Astrocyte (in vitro differentiated cells and primary cell): ENCODE measurements around the gene NPTX1. TPM values are rescaled to one million over a fixed set of nuclear protein-coding genes. Genes with fewer than 3 reads are reported as not detected.

Experiments used
- DNase-seq: peaks from one replicate; pipeline ENCODE4 v3.0.0-alpha.2; 2010; ENCODE audit warnings: low read depth
- FAIRE-seq: peaks from 2 replicates; lab custom pipeline; 2011; peaks lifted over from hg19 to GRCh38; lab: Jason Lieb, UNC
- H2AFZ ChIP-seq: 2 replicates; pipeline ENCODE4 v1.6.0; 2012; ENCODE audit warnings: low read depth, low read length, inconsistent platforms
- H3K27ac ChIP-seq: 2 replicates; pipeline ENCODE4 v1.5.1; 2011; ENCODE audit warnings: low read depth, low read length, inconsistent platforms
- H3K27me3 ChIP-seq: 2 replicates; pipeline ENCODE4 v1.6.0; 2011; ENCODE audit warnings: low read length, inconsistent platforms; ENCODE audit not compliant: insufficient read depth
- H3K36me3 ChIP-seq: 2 replicates; pipeline ENCODE4 v1.5.1; 2011; ENCODE audit warnings: low read length, inconsistent platforms; ENCODE audit not compliant: insufficient read depth
- H3K4me1 ChIP-seq: 2 replicates; pipeline ENCODE4 v1.5.1; 2011; ENCODE audit warnings: low read length, inconsistent platforms; ENCODE audit not compliant: insufficient read depth
- H3K4me2 ChIP-seq: 2 replicates; pipeline ENCODE4 v1.6.0; 2012; ENCODE audit warnings: low read length, inconsistent platforms
- H3K4me3 ChIP-seq: 2 replicates; pipeline ENCODE4 v1.5.1; 2011; ENCODE audit warnings: low read depth, mild to moderate bottlenecking, low read length, inconsistent platforms; ENCODE audit not compliant: insufficient read depth
- H3K79me2 ChIP-seq: 2 replicates; pipeline ENCODE4 v1.6.0; 2012; ENCODE audit warnings: mild to moderate bottlenecking, low read length, inconsistent platforms; ENCODE audit not compliant: insufficient read depth
- H3K9ac ChIP-seq: 2 replicates; pipeline ENCODE4 v1.6.0; 2012; ENCODE audit warnings: mild to moderate bottlenecking, low read length, inconsistent platforms
- H3K9me3 ChIP-seq: 2 replicates; pipeline ENCODE4 v1.5.1; 2012; ENCODE audit warnings: low read depth, mild to moderate bottlenecking, low read length, inconsistent platforms; ENCODE audit not compliant: insufficient read depth
- H4K20me1 ChIP-seq: 2 replicates; pipeline ENCODE4 v1.6.0; 2012; ENCODE audit warnings: low read length, inconsistent platforms; ENCODE audit not compliant: insufficient read depth
- H3K27ac Mint-ChIP-seq: one replicate; pipeline ENCODE4 v1.8.0; 2021; ENCODE audit warnings: mild to moderate bottlenecking, mixed read lengths; ENCODE audit not compliant: unreplicated experiment
- H3K27me3 Mint-ChIP-seq: one replicate; pipeline ENCODE4 v1.8.0; 2021; ENCODE audit warnings: low read depth, mixed read lengths; ENCODE audit not compliant: unreplicated experiment
- H3K36me3 Mint-ChIP-seq: one replicate; pipeline ENCODE4 v1.8.0; 2021; ENCODE audit warnings: low read depth, mixed read lengths; ENCODE audit not compliant: unreplicated experiment
- H3K4me1 Mint-ChIP-seq: one replicate; pipeline ENCODE4 v1.8.0; 2021; ENCODE audit warnings: low read depth, mixed read lengths; ENCODE audit not compliant: unreplicated experiment
- H3K4me3 Mint-ChIP-seq: one replicate; pipeline ENCODE4 v1.8.0; 2021; ENCODE audit warnings: mild to moderate bottlenecking, moderate library complexity, mixed read lengths; ENCODE audit not compliant: unreplicated experiment
- H3K9me3 Mint-ChIP-seq: one replicate; pipeline ENCODE4 v1.8.0; 2021; ENCODE audit warnings: mild to moderate bottlenecking, mixed read lengths; ENCODE audit not compliant: unreplicated experiment
- CTCF ChIP-seq: IDR thresholded peaks from 2 replicates; pipeline ENCODE4 v1.5.1; 2011; ENCODE audit warnings: low read depth, mild to moderate bottlenecking, inconsistent platforms, low read length, moderate library complexity; ENCODE audit not compliant: insufficient read depth
- EZH2 ChIP-seq: IDR thresholded peaks from 2 replicates; pipeline ENCODE4 v1.6.1; 2012; ENCODE audit warnings: mild to moderate bottlenecking, low read length, inconsistent platforms; ENCODE audit not compliant: insufficient read depth
- total RNA-seq: library from RNA; stranded (reverse); gene quantifications from 2 replicates; pipeline ENCODE4 v1.2.1, GENCODE V29; 2021

The NPTX1 gene
- total RNA-seq, 1 donor from 2014 or later: 0.43 TPM

- FAIRE-seq (no peak), DNase-seq (no peak)
- Histone ChIP-seq H3K4me2 (peak overlapping the region; percentile 96), H3K79me2 (peaks cover 2% of the 10 kb centered on the region), H3K27ac (no peak overlapping the region), H3K36me3 (no peaks in the 10 kb centered on the region), H3K9me3 (no peaks in the 10 kb centered on the region), H3K4me1 (peaks cover 8% of the 10 kb centered on the region), H3K4me3 (peak overlapping the region; percentile 59), H3K9ac (peak overlapping the region; percentile 94), H2AFZ (no peak overlapping the region), H4K20me1 (no peaks in the 10 kb centered on the region), H3K27me3 (peaks cover 6% of the 10 kb centered on the region)
- TF ChIP-seq EZH2 (no peak), CTCF (no peak)
- Mint-ChIP-seq H3K4me3 (peak overlapping the region; percentile 91), H3K27ac (peak overlapping the region; percentile 93), H3K4me1 (peaks cover 14% of the 10 kb centered on the region), H3K27me3 (peaks cover 6% of the 10 kb centered on the region), H3K9me3 (no peaks in the 10 kb centered on the region), H3K36me3 (peaks cover 2% of the 10 kb centered on the region)
Measured at GRCh38 chr17:80453126-80453997, 23.0 kb downstream of the NPTX1 start.

GRCh38 chr17:80452173-80452915, 24.1 kb downstream of the NPTX1 start:
- H3K27me3 Mint-ChIP-seq: peaks cover 3% of the 10 kb centered on the region
- FAIRE-seq: no peak

More at GRCh38 chr17:80452173-80452915, 24.1 kb downstream of the NPTX1 start:
- TF ChIP-seq EZH2: no peak
- no peak for TF ChIP-seq CTCF
- Histone ChIP-seq H3K4me3 (no peak overlapping the region), H3K9me3 (no peaks in the 10 kb centered on the region), H3K4me1 (peaks cover 8% of the 10 kb centered on the region), H4K20me1 (no peaks in the 10 kb centered on the region), H3K27ac (no peak overlapping the region), H3K27me3 (peaks cover 4% of the 10 kb centered on the region), H3K9ac (no peak overlapping the region), H3K79me2 (peaks cover 2% of the 10 kb centered on the region), H3K4me2 (no peak overlapping the region), H2AFZ (no peak overlapping the region), H3K36me3 (no peaks in the 10 kb centered on the region)
- Mint-ChIP-seq H3K4me1 (peaks cover 14% of the 10 kb centered on the region), H3K36me3 (peaks cover 2% of the 10 kb centered on the region), H3K9me3 (no peaks in the 10 kb centered on the region), H3K27ac (peak overlapping the region; percentile 26), H3K4me3 (no peak overlapping the region)
- no peak for DNase-seq
